HepG2 (cell line): ENCODE data around the gene ADAMTS2. TPM values are rescaled to one million over a fixed set of nuclear protein-coding genes. Genes with fewer than 3 reads are reported as not detected.

ENCODE experiments used
- AGO1 ChIP-seq: fragments of 200-400 bp; formaldehyde crosslinking; IDR thresholded peaks from 2 replicates; pipeline ENCODE4 v1.6.1; 2017; ENCODE audit warnings: mild to moderate bottlenecking, low read depth, low read length, moderate library complexity; ENCODE audit not compliant: poor library complexity, severe bottlenecking
- CBX5 ChIP-seq: sonication (generic); formaldehyde crosslinking; IDR thresholded peaks from 2 replicates; pipeline ENCODE4 v1.4.0; 2020; ENCODE audit warnings: missing genetic modification reagents, borderline replicate concordance
- CHCHD3 ChIP-seq: sonication (generic); formaldehyde crosslinking; IDR thresholded peaks from 2 replicates; pipeline ENCODE4 v1.8.0; 2022; ENCODE audit warnings: mild to moderate bottlenecking, missing genetic modification reagents, moderate library complexity
- ELK4 ChIP-seq: sonication (generic); formaldehyde crosslinking; IDR thresholded peaks from 2 replicates; pipeline ENCODE4 v1.9.0; 2021; ENCODE audit warnings: missing genetic modification reagents, borderline replicate concordance
- FOXO1 ChIP-seq: sonication (generic); formaldehyde crosslinking; IDR thresholded peaks from 2 replicates; pipeline ENCODE4 v1.4.0; 2020; ENCODE audit warnings: missing genetic modification reagents
- GTF2F1 ChIP-seq: fragments of 150-350 bp; IDR thresholded peaks from 2 replicates; pipeline ENCODE4 v1.6.1; 2014; ENCODE audit warnings: low read length
- HMGA1 ChIP-seq: sonication (generic); formaldehyde crosslinking; conservative IDR thresholded peaks from 2 replicates; pipeline ENCODE4 v1.4.0; 2020; ENCODE audit warnings: missing genetic modification reagents
- HNF1B ChIP-seq: sonication (generic); formaldehyde crosslinking; IDR thresholded peaks from 2 replicates; pipeline ENCODE4 v1.5.1; 2020; ENCODE audit warnings: mild to moderate bottlenecking, moderate library complexity, missing genetic modification reagents
- MTF1 ChIP-seq: sonication (generic); formaldehyde crosslinking; IDR thresholded peaks from 2 replicates; pipeline ENCODE4 v1.5.0; 2020; ENCODE audit warnings: missing genetic modification reagents
- NCOR1 ChIP-seq: fragments of 200-600 bp; sonication (generic); IDR thresholded peaks from 2 replicates; pipeline ENCODE4 v1.7.0; 2017; ENCODE audit warnings: antibody characterized with exemption, low read length, borderline replicate concordance
- TERF1 ChIP-seq: sonication (generic); formaldehyde crosslinking; IDR thresholded peaks from 2 replicates; pipeline ENCODE4 v1.8.0; 2022; ENCODE audit warnings: mild to moderate bottlenecking, missing genetic modification reagents, moderate library complexity
- THAP8 ChIP-seq: sonication (generic); formaldehyde crosslinking; IDR thresholded peaks from 2 replicates; pipeline ENCODE4 v1.5.1; 2020; ENCODE audit warnings: missing genetic modification reagents, mild to moderate bottlenecking, borderline replicate concordance
- U2AF1 ChIP-seq: fragments of 200-400 bp; formaldehyde crosslinking; optimal IDR thresholded peaks from 2 replicates; pipeline ENCODE3; 2017; ENCODE audit warnings: mild to moderate bottlenecking, low read depth, low read length
- ZBTB39 ChIP-seq: sonication (generic); formaldehyde crosslinking; IDR thresholded peaks from 2 replicates; pipeline ENCODE4 v1.5.0; 2020; ENCODE audit warnings: missing genetic modification reagents
- ZNF10 ChIP-seq: sonication (generic); formaldehyde crosslinking; IDR thresholded peaks from 2 replicates; pipeline ENCODE4 v1.4.0; 2020; ENCODE audit warnings: mild to moderate bottlenecking, low read depth, missing genetic modification reagents, borderline replicate concordance
- ZNF234 ChIP-seq: sonication (generic); formaldehyde crosslinking; conservative IDR thresholded peaks from 2 replicates; pipeline ENCODE4 v1.5.1; 2020; ENCODE audit warnings: mild to moderate bottlenecking, missing genetic modification reagents
- ZNF570 ChIP-seq: sonication (generic); formaldehyde crosslinking; IDR thresholded peaks from 2 replicates; pipeline ENCODE4 v1.4.0; 2020; ENCODE audit warnings: mild to moderate bottlenecking, missing genetic modification reagents, borderline replicate concordance
- polyA plus RNA-seq, 8 experiments: library from polyadenylated mRNA; depleted of rRNA in 3 of 8; stranded (reverse) in 7 of 8; unstranded in 1 of 8; fragments of >200 nt; fragmentation: Illumina TruSeq in 4 of 8; extraction: Trizol in 4 of 8; gene quantifications; 2 replicates each; pipeline versions ENCODE4 v1.2.1 to v1.2.3, GENCODE V29; 2011 to 2016; ENCODE audit warnings: low read depth in 4 of 8, missing spikeins in 1 of 8, mixed read lengths in 1 of 8; ENCODE audit not compliant: insufficient read depth in 1 of 8
- total RNA-seq, 5 experiments: library from RNA; depleted of rRNA; stranded (reverse); fragments of >200 nt; fragmentation: Illumina TruSeq; extraction: Trizol; gene quantifications; 2 replicates each; pipeline ENCODE4 v1.2.3, GENCODE V29; 2016; ENCODE audit warnings: low read depth in 1 of 5
- TF ChIP-seq, protein P1 (sequence below): sonication (generic); formaldehyde crosslinking; IDR thresholded peaks from 2 replicates; pipeline ENCODE4 v1.8.0; 2022; ENCODE audit warnings: missing genetic modification reagents, mild to moderate bottlenecking, borderline replicate concordance
- TF ChIP-seq, protein P2 (sequence below): sonication (generic); formaldehyde crosslinking; IDR thresholded peaks from 2 replicates; pipeline ENCODE4 v1.4.0; 2020; ENCODE audit warnings: missing genetic modification reagents

ADAMTS2 gene
- total and polyA plus RNA-seq, 2 of the 13 experiments (the other 11 are each of a cell fraction or from before 2014, with no cell fraction given): 0.24 to 3.5 TPM

DNA sequence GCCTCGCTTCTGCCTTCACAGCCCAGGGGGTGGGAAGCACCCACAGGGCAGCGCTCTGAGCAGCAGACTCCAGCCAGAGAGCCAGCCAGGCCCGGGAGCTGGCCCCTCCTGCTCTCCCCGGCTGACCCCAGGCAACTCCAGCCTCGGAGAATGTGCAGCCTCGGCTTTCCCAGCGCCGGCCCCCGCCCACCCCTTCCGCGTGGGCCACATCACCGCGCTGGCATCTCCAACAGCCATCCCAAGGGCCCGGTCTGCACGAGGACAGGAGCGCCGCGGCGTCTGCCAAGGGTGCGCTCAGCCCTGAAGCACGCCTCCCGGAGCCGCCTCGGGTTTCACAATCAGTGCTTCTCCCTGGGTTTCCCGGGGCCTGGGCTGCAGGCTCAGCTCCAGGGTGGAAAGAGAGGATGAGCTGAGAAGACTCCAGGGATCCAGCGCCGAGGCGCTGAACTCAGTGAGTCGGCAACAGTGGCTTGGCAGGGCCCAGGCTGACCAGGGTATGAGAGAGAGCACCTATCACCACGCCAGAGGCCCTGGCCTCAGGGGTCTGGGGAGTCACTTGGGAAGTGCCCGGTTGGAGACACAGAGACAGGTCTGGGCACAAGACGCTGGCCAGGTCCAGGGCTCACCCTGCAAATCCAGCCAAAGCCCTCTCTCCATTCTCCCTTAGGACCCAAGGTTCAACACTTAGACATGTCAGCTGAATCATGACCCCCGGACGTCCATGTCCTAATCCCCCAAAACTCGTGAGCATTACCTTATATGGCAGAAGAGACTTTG lies 79.6 kb downstream of the ADAMTS2 start (continued):
- TF ChIP-seq ZNF234 (no peak; the same call in 1 of the 2 replicates), THAP8 (CRISPR knock-in tag) (no peak), GTF2F1 (no peak), ZNF570 (no peak), HMGA1 (no peak), AGO1 (no peak), HNF1B (CRISPR knock-in tag) (no peak), CHCHD3 (CRISPR knock-in tag) (peak; percentile 60; the same call in 1 of the 2 replicates), CBX5 (no peak), TERF1 (CRISPR knock-in tag) (no peak), ZNF10 (CRISPR knock-in tag) (no peak), NCOR1 (no peak), MTF1 (0 out of 2 replicates have a peak, but pooled peaks have one; percentile 25), ELK4 (CRISPR knock-in tag) (no peak), ZBTB39 (CRISPR knock-in tag) (no peak; the same call in 1 of the 2 replicates), FOXO1 (CRISPR knock-in tag) (no peak), U2AF1 (no peak)
- TF ChIP-seq, protein P1, sequence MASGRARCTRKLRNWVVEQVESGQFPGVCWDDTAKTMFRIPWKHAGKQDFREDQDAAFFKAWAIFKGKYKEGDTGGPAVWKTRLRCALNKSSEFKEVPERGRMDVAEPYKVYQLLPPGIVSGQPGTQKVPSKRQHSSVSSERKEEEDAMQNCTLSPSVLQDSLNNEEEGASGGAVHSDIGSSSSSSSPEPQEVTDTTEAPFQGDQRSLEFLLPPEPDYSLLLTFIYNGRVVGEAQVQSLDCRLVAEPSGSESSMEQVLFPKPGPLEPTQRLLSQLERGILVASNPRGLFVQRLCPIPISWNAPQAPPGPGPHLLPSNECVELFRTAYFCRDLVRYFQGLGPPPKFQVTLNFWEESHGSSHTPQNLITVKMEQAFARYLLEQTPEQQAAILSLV: no peak
- TF ChIP-seq, protein P2, sequence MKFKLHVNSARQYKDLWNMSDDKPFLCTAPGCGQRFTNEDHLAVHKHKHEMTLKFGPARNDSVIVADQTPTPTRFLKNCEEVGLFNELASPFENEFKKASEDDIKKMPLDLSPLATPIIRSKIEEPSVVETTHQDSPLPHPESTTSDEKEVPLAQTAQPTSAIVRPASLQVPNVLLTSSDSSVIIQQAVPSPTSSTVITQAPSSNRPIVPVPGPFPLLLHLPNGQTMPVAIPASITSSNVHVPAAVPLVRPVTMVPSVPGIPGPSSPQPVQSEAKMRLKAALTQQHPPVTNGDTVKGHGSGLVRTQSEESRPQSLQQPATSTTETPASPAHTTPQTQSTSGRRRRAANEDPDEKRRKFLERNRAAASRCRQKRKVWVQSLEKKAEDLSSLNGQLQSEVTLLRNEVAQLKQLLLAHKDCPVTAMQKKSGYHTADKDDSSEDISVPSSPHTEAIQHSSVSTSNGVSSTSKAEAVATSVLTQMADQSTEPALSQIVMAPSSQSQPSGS: no peak
